ENCODE data around the gene KAZN.

Gene KAZN

GRCh38 chr1:14679027-14679688, 80.7 kb downstream of the KAZN start:
- no peak for FAIRE-seq

- FAIRE-seq = no peak
Observed at GRCh38 chr1:14681182-14681581, 82.7 kb downstream of the KAZN start.

- no peak for FAIRE-seq
Observed at GRCh38 chr1:14682941-14683621, 84.6 kb downstream of the KAZN start.

- FAIRE-seq = no peak
Observed at GRCh38 chr1:14685078-14685477, 86.6 kb downstream of the KAZN start.

DNA sequence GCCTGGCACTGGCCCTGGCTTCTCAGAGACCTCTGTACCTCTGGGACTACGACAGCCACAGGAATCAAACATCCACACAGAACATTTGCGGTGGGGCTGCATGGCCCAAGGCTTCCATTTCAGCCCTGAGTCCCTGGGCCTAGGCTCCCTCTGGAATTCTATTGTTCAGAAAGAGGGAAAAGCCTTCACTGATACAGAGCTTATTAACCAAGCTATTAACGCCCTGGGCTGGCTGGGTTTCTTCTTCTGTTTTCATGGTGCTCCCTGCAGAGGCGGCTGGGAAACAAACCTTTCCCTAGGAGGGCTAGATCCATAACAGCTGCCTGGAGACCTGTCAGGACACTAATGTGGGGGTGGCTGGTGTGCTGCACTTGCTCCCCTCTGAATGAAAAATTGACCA, 88.2 kb downstream of the KAZN start:
- FAIRE-seq = no peak

GRCh38 chr1:14687147-14687546, 88.7 kb downstream of the KAZN start:
- no peak for FAIRE-seq

GRCh38 chr1:14689996-14690615, 91.6 kb downstream of the KAZN start:
- FAIRE-seq = no peak

DNA sequence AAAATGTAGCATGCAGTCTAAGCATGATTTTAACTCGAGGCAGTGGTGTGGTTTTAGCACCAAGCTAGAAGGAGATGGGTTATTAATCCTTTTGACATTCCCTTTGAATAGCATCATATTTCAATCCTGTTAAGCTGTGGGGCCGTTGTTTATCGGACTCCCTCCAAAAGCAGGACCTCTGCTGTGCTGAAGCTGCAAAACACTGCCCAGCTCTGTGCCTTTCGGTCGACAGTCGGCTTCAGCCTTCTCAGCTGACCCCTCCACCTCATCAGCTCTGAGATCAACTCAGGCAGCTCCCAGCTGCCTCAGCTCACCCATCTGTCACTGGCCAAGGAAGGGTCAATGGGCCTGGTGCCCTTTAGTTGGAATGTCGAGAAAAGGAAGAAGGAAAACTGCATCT, 95.5 kb downstream of the KAZN start:
- FAIRE-seq = no peak

DNA sequence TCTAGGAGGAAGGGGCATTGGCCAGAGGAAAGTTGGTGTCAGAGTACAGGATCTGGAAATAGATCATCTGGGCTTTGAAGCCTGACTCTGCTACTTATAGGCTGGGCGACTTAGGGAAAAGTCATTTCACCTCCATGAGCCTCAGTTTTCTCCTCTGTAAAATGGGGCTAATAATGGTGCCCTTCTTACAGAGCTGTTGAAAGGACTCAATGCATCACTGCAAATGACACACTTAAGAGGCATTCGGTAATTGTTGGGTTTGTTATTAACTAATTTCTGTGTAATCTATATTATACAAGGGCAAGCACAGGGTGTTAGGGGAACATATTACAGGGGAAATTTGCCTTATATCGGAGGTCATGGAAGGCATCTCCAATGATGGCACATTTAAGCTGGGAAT, 96.1 kb downstream of the KAZN start:
- no peak for FAIRE-seq

GRCh38 chr1:14696761-14697160, 98.3 kb downstream of the KAZN start:
- FAIRE-seq = no peak

DNA sequence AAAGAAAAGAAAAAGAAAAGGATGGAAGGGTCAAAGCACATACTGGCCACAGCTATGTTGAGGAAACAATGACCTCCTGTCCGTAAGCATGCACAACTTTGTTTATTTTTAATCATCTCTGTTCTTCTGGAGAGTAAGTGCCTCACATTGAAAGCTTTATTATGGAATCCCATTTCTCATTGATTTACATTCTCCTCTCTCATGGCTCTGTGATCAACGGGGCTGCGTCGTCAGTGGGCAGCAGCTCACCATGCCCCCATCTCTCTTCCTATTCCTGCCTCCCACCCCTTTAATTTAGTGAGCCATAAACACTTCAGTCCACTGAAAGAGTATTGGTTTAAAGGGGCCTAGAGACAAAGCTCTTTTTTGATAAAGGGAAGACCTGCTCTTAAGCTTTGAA, 98.9 kb downstream of the KAZN start:
- no peak for FAIRE-seq

DNA sequence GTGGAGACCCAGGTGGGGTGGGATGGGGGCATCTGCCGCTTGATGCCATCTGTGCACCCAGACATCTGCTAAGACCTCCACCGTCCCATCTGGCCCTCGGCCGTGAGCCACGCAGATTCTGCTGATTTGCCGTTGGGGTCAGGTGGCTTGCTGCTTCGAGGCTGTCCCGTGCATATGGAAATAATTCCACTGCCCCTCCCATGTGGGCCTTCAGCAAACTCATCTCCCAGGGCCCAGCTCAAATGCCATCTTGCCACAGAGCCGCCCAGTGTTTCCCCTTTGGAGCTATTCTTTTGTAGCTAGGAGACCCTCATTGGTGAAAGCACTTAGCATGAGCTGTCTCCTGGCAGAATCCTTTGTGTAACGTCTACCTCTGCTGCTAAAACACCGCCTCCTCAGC, 99.8 kb downstream of the KAZN start:
- no peak for FAIRE-seq

DNA sequence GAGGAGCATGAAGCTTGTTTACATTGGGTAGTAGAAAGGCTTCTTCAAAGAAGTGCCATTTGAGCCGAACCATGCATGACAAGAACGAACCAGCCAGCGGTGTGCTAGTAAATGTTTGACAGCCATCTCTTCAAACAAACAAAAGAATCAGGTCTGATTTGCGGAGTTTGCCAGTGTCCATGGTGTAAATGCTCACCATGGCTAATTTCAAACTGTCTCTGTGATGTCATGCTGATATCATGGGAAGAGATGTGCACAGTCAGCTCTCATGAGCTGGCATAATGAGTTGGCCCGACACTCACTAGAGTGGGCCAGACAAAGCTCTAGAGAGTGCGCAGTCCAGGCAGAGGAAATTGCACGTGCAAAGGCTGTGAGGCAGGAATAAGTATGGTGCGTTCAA, 101.1 kb downstream of the KAZN start:
- FAIRE-seq = no peak

DNA sequence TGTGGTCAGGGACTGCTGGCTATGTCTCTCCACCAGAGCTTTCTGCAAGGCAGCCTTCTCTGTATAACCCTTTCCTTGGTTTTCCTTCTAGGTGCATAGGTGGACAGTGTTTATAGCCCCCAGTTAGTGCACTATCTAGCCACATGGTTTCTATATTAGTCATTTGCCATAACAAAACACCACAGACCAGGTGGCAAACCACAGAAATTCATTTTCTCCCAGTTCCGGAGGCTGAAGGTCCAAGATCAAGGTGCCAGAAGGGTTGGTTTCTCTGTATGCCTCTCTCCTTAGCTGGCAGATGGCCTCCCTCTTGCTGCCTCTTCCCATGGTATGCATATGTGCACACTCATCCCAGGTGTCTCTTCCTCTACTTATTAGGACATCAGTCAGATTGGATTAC, 106.4 kb downstream of the KAZN start:
- no peak for FAIRE-seq

- no peak for FAIRE-seq
Observed at GRCh38 chr1:14705824-14706223, 107.3 kb downstream of the KAZN start.

DNA sequence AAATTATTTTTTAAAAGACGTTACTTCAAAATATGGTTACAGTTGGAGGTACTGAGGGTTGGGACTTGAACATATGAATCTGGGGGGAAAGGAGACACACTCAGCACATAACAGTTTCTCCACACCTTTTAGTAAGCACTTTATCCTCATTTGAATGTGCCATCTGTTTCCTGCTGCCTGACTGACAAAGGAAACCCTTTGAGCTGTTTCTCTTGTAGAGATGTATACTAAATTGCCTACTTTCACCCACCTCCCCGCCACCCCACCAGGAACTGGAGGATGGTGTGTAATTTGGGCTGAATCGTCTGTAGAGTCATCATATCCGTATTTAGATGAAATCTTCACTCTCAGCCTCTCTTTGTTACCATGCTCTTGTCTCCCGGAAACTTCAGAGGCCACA, 108.1 kb downstream of the KAZN start:
- no peak for FAIRE-seq

- FAIRE-seq = no peak
Observed at GRCh38 chr1:14707531-14708445, 109.3 kb downstream of the KAZN start.

DNA sequence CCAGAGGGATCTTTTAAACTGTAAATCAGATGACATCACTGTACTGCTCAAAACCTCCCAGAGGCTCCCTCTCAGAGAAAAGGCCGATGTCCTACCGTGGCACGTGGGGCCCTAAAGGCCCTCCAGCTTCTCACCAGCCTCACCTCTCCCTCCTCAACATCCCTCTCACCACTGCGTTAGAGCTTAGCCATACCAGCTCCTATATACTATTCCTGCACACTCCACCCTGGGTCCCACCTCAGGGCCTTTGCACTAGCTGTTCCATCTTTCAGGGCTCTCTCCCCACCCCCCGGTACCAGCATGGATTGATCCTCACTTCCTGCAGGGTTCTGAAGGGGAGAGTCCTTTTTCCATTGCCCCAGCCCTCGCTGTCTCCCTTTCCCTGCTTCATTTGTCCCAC, 111.8 kb downstream of the KAZN start:
- FAIRE-seq = no peak

GRCh38 chr1:14712136-14712535, 113.7 kb downstream of the KAZN start:
- FAIRE-seq = no peak

DNA sequence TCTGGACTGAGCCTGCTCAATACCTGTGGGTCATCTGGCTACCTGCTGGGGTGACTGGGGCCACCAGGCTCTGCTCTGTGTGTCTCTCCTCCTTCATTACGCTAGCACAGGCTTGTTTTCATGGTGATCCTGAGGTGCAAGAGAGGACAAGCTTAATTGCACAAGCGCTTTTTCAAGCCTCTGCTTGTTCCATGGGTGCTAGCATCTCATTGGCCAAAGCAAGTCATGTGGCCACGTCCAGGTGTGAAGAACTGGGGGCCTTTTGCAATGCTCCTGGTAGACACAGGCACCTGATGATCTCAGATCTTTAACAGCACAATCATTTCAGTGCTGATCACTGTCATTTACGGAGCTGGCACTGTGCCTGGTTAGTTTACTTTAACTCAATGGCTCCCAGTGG, 114.6 kb downstream of the KAZN start:
- no peak for FAIRE-seq

GRCh38 chr1:14715266-14715665, 116.8 kb downstream of the KAZN start:
- FAIRE-seq = no peak

DNA sequence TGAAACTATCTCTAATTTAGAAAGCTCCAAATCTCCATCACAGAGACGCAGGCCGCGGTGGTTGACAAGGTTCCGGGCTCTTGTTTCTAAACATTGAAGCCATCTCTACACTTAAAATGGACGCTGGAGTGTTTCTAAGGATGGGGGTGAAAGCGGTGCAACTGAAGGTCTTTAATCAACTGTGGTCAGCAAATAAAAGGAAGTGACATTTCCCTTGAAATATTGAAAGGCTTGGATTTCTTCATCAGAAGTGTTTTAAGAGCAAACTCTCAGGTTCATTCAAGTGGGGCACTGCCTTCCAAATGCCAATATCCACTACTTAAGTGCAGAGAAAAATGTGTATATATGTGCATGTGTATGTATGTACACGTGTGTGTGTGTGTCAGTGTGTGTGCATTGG, 117.3 kb downstream of the KAZN start:
- no peak for FAIRE-seq

GRCh38 chr1:14716474-14716873, 118.0 kb downstream of the KAZN start:
- FAIRE-seq = no peak

Measured in islet of Langerhans (tissue), 1 donor.